HFF-Myc (cell line): Measurements from ENCODE around the gene KCNN2.
A peak's percentile ranks its signal among the peaks of the same experiment; 100 is the strongest.

ENCODE experiments used
- DNase-seq: peaks from one replicate; pipeline ENCODE4 v3.0.0-alpha.2; 2011; ENCODE audit warnings: low read depth; ENCODE audit errors: extremely low read depth
- H3K4me3 ChIP-seq: replicated peaks from 2 replicates; pipeline ENCODE4 v1.5.1; 2011; ENCODE audit warnings: low read depth, mild to moderate bottlenecking, control low read depth, low read length
- CTCF ChIP-seq: IDR thresholded peaks from 2 replicates; pipeline ENCODE4 v1.5.1; 2012; ENCODE audit warnings: mild to moderate bottlenecking, low read depth, low read length, control low read depth; ENCODE audit errors: missing control alignments

The KCNN2 gene

GRCh38 chr5:114416254-114416653 is 54.4 kb downstream of the KCNN2 start:
- no peak overlapping the region for H3K4me3 ChIP-seq
- no peak for DNase-seq
- TF ChIP-seq CTCF: no peak

GRCh38 chr5:114417519-114417918 is 55.6 kb downstream of the KCNN2 start:
- no peak for DNase-seq
- TF ChIP-seq CTCF: no peak
- no peak overlapping the region for H3K4me3 ChIP-seq

- TF ChIP-seq CTCF: no peak
- no peak for DNase-seq
Observed at GRCh38 chr5:114418176-114419066, 56.6 kb downstream of the KCNN2 start.

GRCh38 chr5:114419067-114419388 is 57.2 kb downstream of the KCNN2 start:
- no peak overlapping the region for H3K4me3 ChIP-seq
- TF ChIP-seq CTCF: no peak
- DNase-seq: no peak

More at GRCh38 chr5:114418176-114419066, 56.6 kb downstream of the KCNN2 start:
- no peak overlapping the region for H3K4me3 ChIP-seq

- no peak for TF ChIP-seq CTCF
- DNase-seq: peak; percentile 26
- H3K4me3 ChIP-seq: no peak overlapping the region
Observed at GRCh38 chr5:114419959-114420358, 58.1 kb downstream of the KCNN2 start.

- no peak for DNase-seq
- no peak for TF ChIP-seq CTCF
- H3K4me3 ChIP-seq: no peak overlapping the region
Observed at GRCh38 chr5:114427204-114427603, 65.3 kb downstream of the KCNN2 start.
